ENCODE measurements around the gene AOPEP.

AOPEP gene

DNA sequence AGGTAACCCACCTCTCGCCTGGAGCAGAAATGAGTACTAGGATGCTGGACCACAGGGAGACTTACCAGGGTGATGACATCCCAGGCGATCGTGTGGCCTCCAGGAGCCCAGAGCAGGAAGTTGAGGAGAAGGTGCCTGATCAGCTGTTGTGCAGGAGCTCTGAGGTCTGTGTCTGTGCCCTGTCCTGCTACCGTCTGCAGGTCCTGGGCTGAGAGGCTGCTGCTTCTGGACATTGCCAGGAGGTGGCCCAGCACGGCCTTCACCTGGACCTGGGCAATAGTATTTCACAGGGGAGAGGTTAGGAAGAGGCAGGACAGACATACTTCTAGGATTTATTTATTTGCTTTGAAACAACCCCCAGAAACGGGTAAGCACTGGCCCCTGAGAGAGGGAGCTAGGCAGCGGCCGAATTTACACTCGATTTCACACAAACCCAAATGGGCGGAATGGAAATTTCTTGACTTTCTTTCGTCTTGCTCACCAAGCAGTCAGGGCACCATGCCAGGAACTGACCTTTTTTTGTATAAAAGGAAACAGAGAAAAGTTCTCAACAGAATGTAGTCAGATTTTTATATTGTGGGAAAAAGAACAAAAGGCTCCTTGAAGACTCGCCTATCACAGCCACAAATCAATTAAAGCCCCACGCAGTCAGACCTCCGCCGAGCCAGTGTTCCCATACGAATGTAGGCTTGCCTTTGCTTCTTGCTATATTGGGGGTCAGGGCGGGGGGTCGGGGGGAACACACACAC lies 380.7 kb downstream of the AOPEP start:
- DNase-seq: no peak

GRCh38 chr9:95107976-95108375 lies 381.5 kb downstream of the AOPEP start:
- DNase-seq: no peak

DNA sequence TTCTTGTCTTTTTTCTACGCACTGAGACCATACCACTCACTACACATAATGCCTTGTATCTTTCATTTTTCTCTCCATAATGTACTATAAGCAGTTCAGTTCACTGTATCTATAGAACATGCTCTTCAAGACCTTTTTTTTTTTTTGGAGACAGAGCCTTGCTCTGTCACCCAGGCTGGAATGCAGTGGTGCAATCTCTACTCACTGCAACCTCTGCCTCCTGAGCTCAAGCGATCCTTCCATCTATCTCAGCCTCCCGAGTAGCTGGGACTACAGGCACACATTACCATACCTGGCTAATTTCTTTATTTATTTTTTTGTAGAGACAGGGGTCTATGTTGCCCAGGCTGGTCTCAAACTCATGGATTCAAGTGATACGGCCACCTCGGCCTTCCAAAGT lies 382.3 kb downstream of the AOPEP start:
- DNase-seq: no peak

- DNase-seq: no peak
Measured at GRCh38 chr9:95109456-95109855, 383.0 kb downstream of the AOPEP start.

DNA sequence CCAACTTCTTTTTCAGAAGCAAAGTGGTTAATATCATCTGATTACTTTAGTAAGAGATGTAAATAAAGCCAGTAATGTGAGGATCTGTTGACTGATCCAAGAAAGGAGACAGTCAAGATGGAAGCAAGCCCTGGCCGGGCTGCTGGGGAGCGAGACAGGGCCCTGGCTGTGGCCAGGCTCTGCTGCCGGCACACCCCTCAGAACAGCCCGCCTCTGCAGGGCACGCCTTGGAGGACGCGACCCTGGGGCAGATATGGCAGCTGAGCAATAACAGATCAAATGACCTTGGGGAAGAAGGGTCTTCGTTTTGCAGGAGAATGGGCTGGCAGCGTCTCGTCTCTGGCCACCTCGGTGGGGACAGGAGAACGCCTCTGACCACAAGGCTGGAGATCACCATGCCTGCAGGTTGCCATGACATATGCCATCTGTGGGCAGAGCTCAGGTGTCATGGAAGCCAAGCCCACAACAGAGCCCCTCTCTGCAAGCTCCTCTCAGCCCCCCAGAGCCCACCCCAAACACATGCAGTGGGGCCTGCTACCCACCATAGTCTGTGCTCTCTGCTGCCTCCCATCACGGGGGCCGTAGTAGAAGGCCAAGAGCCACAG lies 384.5 kb downstream of the AOPEP start:
- DNase-seq: no peak

GRCh38 chr9:95111716-95112115 lies 385.2 kb downstream of the AOPEP start:
- no peak for DNase-seq

- DNase-seq: no peak
Measured at GRCh38 chr9:95112436-95113280, 386.2 kb downstream of the AOPEP start.

DNA sequence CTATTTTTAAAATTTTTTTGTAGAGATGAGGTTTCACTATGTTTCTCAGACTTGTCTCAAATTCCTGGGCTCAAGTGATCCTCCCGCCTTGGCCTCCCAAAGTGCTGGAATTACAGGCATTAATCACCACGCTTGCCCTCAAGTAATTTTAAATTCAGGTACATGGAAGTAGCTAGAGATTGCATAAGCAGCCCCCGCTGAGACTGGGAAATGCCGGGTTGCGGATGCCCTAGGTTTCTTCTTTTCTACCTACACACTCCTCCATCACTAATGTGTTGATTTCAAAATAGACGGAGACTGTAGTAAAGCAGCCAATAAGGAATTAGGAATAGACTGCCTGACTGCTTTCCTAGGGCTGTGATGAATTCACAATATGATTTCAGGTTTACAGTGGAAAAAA lies 388.6 kb downstream of the AOPEP start:
- DNase-seq: no peak

GRCh38 chr9:95116002-95116807 lies 389.7 kb downstream of the AOPEP start:
- DNase-seq: no peak

DNA sequence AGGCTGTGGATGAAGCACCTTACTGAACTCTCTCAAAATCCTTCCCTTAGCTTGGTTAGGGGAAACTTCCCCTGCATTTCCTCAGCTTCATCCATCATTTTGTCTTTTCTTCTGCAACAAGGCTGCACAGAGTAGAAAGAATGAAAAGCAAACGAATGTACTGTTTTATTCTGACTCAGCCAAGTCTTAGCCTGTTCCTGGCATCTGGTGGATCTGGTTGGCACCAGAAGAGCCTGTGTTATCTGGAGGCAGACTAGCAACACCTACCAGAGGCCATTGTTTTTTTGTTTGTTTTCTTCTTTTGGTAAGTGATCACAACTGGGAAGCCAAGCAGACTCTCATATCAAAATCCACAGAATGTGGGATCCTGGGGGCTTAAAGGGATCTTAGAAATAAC lies 390.3 kb downstream of the AOPEP start:
- no peak for DNase-seq

GRCh38 chr9:95118596-95118995 lies 392.1 kb downstream of the AOPEP start:
- no peak for DNase-seq

DNA sequence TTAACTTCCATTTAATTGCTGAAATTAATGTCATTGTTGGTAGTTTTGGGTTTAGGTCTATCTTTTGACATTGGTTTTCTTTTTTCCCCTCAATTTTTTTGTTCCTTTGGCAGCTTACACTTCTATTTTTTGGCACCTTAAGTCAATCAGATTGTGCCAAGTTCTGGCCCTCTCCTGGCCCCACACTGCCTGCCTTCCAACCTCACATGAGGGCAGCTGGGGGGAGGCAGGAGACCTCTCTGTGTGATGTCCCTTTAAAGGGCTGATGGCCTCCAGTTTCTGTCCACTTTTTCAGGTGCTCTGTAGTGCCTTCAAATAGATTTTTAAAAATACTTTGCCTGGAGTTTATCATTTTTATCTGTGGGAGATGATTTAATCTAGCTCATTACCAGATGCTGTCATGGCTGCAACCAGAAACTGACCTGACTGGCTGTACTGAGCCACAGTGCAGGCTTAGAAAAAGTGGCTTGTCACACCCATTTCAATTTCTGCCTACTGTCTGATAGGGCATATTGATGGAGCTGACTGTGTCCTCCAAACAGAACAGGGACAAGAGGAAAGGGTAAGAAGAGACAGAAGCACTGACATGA lies 394.4 kb downstream of the AOPEP start:
- DNase-seq: no peak

GRCh38 chr9:95124582-95125367 lies 398.3 kb downstream of the AOPEP start:
- no peak for DNase-seq

DNA sequence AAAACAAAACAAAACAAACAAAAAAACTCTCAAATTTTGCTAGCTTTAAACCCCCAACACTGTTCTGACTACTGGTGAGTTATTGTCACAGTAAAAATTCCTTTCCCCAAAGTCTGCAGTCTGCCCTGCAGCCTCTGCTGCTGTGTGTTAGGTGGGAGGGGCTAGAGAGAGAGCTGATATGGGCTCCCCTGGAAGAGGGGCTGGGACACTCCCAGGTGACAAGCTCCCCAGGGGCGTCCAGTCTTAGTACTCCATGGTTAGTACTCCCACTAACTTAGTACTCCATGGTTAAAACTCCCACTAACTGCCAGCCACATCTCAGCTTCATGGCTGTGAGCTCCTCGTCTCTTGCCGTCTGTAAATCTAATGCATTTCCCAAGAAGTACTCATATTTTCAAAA lies 399.2 kb downstream of the AOPEP start:
- no peak for DNase-seq

- DNase-seq: no peak
Measured at GRCh38 chr9:95126739-95127138, 400.2 kb downstream of the AOPEP start.

GRCh38 chr9:95127249-95128176 lies 401.0 kb downstream of the AOPEP start:
- peak; percentile 77 to 81 for DNase-seq

DNA sequence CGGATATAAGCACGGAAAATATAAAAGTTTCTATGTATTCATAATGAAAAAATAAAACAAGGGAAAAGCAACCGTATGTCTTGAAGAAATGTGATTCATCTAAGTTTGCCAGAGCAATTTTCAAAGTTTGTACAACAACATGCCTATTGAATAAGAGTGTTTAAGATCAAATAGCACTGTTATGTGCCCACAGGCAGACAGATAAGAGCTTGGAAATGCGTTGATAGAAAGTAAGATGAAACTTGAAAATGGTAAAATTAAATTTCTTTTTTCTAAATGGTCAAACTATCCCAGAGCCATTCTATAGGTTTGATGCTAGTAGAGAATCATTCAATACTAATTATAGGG lies 401.7 kb downstream of the AOPEP start:
- no peak for DNase-seq

GRCh38 chr9:95129476-95130291 lies 403.2 kb downstream of the AOPEP start:
- DNase-seq: no peak

GRCh38 chr9:95130484-95130883 lies 404.0 kb downstream of the AOPEP start:
- no peak for DNase-seq
